ENCODE measurements around the gene KMT2A. TPM values are rescaled to one million over a fixed set of nuclear protein-coding genes. Genes with fewer than 3 reads are reported as not detected.

The KMT2A gene
- total RNA-seq, 1 experiment from 2014 or later: 62.0 TPM

DNA sequence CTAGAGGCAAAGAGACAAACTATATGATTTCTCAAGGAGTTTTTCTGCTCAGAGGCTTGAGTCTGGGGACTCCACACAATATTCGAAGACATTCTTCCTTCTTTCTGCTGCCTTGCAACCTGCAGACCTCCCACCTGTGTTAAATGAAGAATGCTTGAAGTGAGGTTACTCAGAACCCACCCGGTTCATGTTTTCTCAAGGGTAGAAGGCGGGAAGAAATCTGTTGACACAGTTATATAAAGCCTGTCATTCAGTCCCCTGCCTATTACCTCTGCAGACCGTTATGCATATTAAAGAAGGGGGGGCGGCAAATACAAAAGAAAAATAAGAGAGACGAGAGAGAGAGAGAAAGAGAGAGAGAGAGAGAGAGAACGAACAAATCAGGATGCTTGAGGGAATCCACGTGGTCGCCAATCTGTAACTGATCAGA, 2.2 kb upstream of the KMT2A start:
- peaks cover 20% of the 10 kb centered on the region for H3K27me3 Mint-ChIP-seq (ENCODE audit: low read depth)
- H3K23ac ChIP-seq (ENCODE audit: insufficient read length, low read depth, low read length): no peak overlapping the region
- no peaks in the 10 kb centered on the region for H3K9me3 Mint-ChIP-seq
- no peak overlapping the region for H4K91ac ChIP-seq (ENCODE audit: insufficient read length, low read depth, low read length)
- no peak overlapping the region for H2AK5ac ChIP-seq (ENCODE audit: insufficient read length, low read length)
- H3K27ac Mint-ChIP-seq: peak overlapping the region in 1 of 3 experiments; percentile 70; a peak in 1 of 7 replicates
- H3K4ac ChIP-seq (ENCODE audit: low read depth, low read length): no peak overlapping the region
- H4K5ac ChIP-seq (ENCODE audit: insufficient read length, low read depth, low read length): no peak overlapping the region
- no peak overlapping the region for H3K27ac ChIP-seq (ENCODE audit: insufficient read length, low read depth, low read length)
- no peak overlapping the region for H2BK120ac ChIP-seq (ENCODE audit: low read depth, low read length, poor library complexity, severe bottlenecking)
- no peak overlapping the region for H2BK12ac ChIP-seq (ENCODE audit: insufficient read length, low read depth, low read length)
- peaks cover 24 to 25% of the 10 kb centered on the region in 2 experiments for H3K4me1 Mint-ChIP-seq
- no peak overlapping the region for H2BK15ac ChIP-seq (ENCODE audit: low read depth, low read length)
- no peaks in the 10 kb centered on the region; the same call in 1 of the 2 replicates for H3K4me1 ChIP-seq (ENCODE audit: insufficient read depth, low read length)
- no peaks in the 10 kb centered on the region for H3K79me1 ChIP-seq (ENCODE audit: insufficient read depth, low read depth, low read length, poor library complexity, severe bottlenecking)
- no peak overlapping the region for H3K14ac ChIP-seq (ENCODE audit: insufficient read depth, low read length)
- H3K56ac ChIP-seq (ENCODE audit: insufficient read length, low read depth, low read length): no peak overlapping the region
- no peak overlapping the region for H3T11ph ChIP-seq (ENCODE audit: low read length)
- H3K4me3 Mint-ChIP-seq: peak overlapping the region; percentile 82 to 94
- peaks cover 34% of the 10 kb centered on the region for H3K23me2 ChIP-seq (ENCODE audit: insufficient read length, low read depth, low read length, poor library complexity, severe bottlenecking)
- H3K9me3 ChIP-seq (ENCODE audit: control insufficient read depth, low read depth, low read length): no peaks in the 10 kb centered on the region
- no peaks in the 10 kb centered on the region for H3K27me3 ChIP-seq (ENCODE audit: insufficient read depth, low read length)
- WGBS (ENCODE audit: extremely low coverage, insufficient read length, low lambda C conversion rate): no CpG with 5 or more reads among the region's 9 CpGs
- H3K79me2 ChIP-seq (ENCODE audit: insufficient read depth, low read length): peaks cover 10% of the 10 kb centered on the region; the same call in 1 of the 2 replicates
- H4K8ac ChIP-seq (replicated peaks; ENCODE audit: insufficient read length, low read depth, low read length): no peak overlapping the region
- no peak overlapping the region for H3K18ac ChIP-seq (ENCODE audit: insufficient read length, low read depth, low read length)
- no peak overlapping the region for H2AFZ ChIP-seq (ENCODE audit: low read length)
- H3K4me2 ChIP-seq (ENCODE audit: insufficient read depth, insufficient read length, low read length): peak overlapping the region; percentile 99
- peaks cover 0 to 4% (median 0%) of the 10 kb centered on the region in 3 experiments; a peak in 3 of 7 replicates for H3K36me3 Mint-ChIP-seq (ENCODE audit: insufficient read depth in 1 of 3, low read depth in 3 of 3)
- H2BK5ac ChIP-seq (ENCODE audit: insufficient read length, low read length): no peak overlapping the region
- H4K20me1 ChIP-seq (ENCODE audit: control insufficient read depth, insufficient read depth, insufficient read length): no peaks in the 10 kb centered on the region
- no peak overlapping the region for H2BK20ac ChIP-seq (ENCODE audit: low read depth, low read length, poor library complexity, severe bottlenecking)
- TF ChIP-seq, protein P1, sequence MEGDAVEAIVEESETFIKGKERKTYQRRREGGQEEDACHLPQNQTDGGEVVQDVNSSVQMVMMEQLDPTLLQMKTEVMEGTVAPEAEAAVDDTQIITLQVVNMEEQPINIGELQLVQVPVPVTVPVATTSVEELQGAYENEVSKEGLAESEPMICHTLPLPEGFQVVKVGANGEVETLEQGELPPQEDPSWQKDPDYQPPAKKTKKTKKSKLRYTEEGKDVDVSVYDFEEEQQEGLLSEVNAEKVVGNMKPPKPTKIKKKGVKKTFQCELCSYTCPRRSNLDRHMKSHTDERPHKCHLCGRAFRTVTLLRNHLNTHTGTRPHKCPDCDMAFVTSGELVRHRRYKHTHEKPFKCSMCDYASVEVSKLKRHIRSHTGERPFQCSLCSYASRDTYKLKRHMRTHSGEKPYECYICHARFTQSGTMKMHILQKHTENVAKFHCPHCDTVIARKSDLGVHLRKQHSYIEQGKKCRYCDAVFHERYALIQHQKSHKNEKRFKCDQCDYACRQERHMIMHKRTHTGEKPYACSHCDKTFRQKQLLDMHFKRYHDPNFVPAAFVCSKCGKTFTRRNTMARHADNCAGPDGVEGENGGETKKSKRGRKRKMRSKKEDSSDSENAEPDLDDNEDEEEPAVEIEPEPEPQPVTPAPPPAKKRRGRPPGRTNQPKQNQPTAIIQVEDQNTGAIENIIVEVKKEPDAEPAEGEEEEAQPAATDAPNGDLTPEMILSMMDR (conservative IDR thresholded peaks at IDR 0.05): no peak
- DNase-seq: no peak
- no peak overlapping the region for H3K9ac ChIP-seq (ENCODE audit: extremely low read depth, insufficient read length, low read length)
